ENCODE data around the gene VTI1A.
"Not testable (repeated sequence)": the region's sequence is repeated elsewhere in the genome, so short reads cannot be mapped to it uniquely, and the experiment has no call there.

The VTI1A gene

DNA sequence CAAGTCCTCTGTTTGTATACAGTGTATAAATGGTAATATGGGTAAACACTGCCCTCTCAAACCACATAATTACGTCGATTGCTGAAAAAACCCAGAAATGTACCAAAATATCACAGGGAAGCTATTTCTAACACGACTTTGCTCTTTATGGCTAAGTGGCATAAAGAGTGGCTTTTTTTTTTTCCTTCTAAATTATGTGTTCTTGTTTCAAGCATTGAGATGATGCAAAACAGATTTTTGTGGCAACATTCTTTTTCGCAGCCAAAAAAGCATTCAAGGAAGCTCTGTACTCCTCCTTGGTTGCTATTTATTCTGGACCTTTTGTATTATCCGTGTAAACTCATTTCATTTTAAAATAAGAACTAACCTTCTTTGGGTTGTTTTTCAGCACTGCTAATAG is 138.9 kb downstream of the VTI1A start:
- H3K36me3 ChIP-seq (ENCODE audit: control insufficient read depth, insufficient read depth, low read length) = no peaks in the 10 kb centered on the region
- 89 to 100% methylated on average over 1 of the region's 5 CpGs for WGBS, 2 experiments (ENCODE audit: insufficient coverage in 2 of 2)
- H3K4me1 ChIP-seq (ENCODE audit: control insufficient read depth, insufficient read depth, low read length, poor library complexity, severe bottlenecking) = peaks cover 35% of the 10 kb centered on the region
- no peak overlapping the region for H3K27ac ChIP-seq (ENCODE audit: low read depth, low read length, severe bottlenecking)
- no peaks in the 10 kb centered on the region for H3K9me3 ChIP-seq (ENCODE audit: control insufficient read depth, low read length)
- no peak overlapping the region for H3K4me3 ChIP-seq (ENCODE audit: extremely low read depth, insufficient read depth, low read length, poor library complexity, severe bottlenecking)

DNA sequence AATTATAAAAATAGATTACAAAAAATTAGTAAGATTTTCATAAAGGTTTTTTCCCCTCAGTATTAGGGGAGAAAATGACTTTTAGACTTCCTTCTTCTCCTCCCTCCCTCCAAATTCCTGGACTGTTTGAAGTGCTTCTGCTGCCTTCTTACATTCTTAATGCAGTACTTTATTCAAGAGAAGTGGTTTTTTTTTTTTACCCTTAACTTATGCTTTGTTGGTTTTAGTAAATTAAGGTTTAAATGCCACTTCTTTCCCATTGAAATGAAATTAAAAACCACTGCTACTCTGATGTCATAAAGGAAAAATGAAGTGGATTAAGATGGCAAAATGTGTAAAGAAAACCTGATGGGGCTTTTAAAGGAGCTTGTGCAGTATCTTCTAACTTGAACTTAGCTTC is 140.7 kb downstream of the VTI1A start:
- Histone ChIP-seq H3K9me3 (ENCODE audit: control insufficient read depth, low read length) (no peaks in the 10 kb centered on the region), H3K4me1 (ENCODE audit: control insufficient read depth, insufficient read depth, low read length, poor library complexity, severe bottlenecking) (peaks cover 35% of the 10 kb centered on the region), H3K36me3 (ENCODE audit: control insufficient read depth, insufficient read depth, low read length) (no peaks in the 10 kb centered on the region), H3K4me3 (ENCODE audit: extremely low read depth, insufficient read depth, low read length, poor library complexity, severe bottlenecking) (no peak overlapping the region), H3K27ac (ENCODE audit: low read depth, low read length, severe bottlenecking) (no peak overlapping the region)

- 77 to 80% methylated on average over 2 of the region's 5 CpGs for WGBS, 2 experiments (ENCODE audit: insufficient coverage in 2 of 2)
- Histone ChIP-seq H3K4me1 (ENCODE audit: control insufficient read depth, insufficient read depth, low read length, poor library complexity, severe bottlenecking) (peaks cover 33% of the 10 kb centered on the region), H3K4me3 (ENCODE audit: extremely low read depth, insufficient read depth, low read length, poor library complexity, severe bottlenecking) (no peak overlapping the region), H3K9me3 (ENCODE audit: control insufficient read depth, low read length) (no peaks in the 10 kb centered on the region), H3K27ac (ENCODE audit: low read depth, low read length, severe bottlenecking) (no peak overlapping the region), H3K36me3 (ENCODE audit: control insufficient read depth, insufficient read depth, low read length) (no peaks in the 10 kb centered on the region)
Observed at GRCh38 chr10:112588225-112588990, 141.4 kb downstream of the VTI1A start.

DNA sequence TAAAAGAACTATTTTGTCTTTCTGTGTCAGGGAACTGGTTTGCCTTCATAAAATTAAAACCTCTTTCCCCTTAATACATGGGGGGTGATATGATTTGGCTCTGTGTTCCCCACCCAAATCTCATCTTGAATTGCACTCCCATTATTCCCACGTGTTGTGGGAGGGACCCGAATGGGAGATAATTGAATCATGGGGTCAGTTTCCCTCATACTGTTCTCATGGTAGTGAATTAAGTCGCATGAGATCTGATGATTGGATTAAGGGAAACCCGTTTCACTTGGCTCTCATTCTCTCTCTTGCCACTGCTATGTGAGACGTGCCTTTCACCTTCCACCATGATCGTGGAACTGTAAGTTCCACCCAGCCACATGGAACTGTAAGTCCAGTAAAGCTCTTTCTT is 142.1 kb downstream of the VTI1A start:
- H3K9me3 ChIP-seq (ENCODE audit: control insufficient read depth, low read length) = no peaks in the 10 kb centered on the region
- no peak overlapping the region for H3K4me3 ChIP-seq (ENCODE audit: extremely low read depth, insufficient read depth, low read length, poor library complexity, severe bottlenecking)
- no peaks in the 10 kb centered on the region for H3K36me3 ChIP-seq (ENCODE audit: control insufficient read depth, insufficient read depth, low read length)
- H3K4me1 ChIP-seq (ENCODE audit: control insufficient read depth, insufficient read depth, low read length, poor library complexity, severe bottlenecking) = peaks cover 28% of the 10 kb centered on the region
- H3K27ac ChIP-seq (ENCODE audit: low read depth, low read length, severe bottlenecking) = no peak overlapping the region
- WGBS, 2 experiments (ENCODE audit: insufficient coverage in 2 of 2) = 87 to 100% methylated on average over 2 to 4 of the region's 6 CpGs

- H3K9me3 ChIP-seq (ENCODE audit: control insufficient read depth, low read length); H3K4me3 ChIP-seq (ENCODE audit: extremely low read depth, insufficient read depth, low read length, poor library complexity, severe bottlenecking); H3K36me3 ChIP-seq (ENCODE audit: control insufficient read depth, insufficient read depth, low read length); H3K27ac ChIP-seq (ENCODE audit: low read depth, low read length, severe bottlenecking): not testable (repeated sequence)
- WGBS, 2 experiments (ENCODE audit: insufficient coverage in 2 of 2) = 94 to 99% methylated on average over 7 of the region's 7 CpGs
- H3K4me1 ChIP-seq (ENCODE audit: control insufficient read depth, insufficient read depth, low read length, poor library complexity, severe bottlenecking) = peaks cover 22% of the 10 kb centered on the region
Observed at GRCh38 chr10:112590786-112591185, 143.8 kb downstream of the VTI1A start.

DNA sequence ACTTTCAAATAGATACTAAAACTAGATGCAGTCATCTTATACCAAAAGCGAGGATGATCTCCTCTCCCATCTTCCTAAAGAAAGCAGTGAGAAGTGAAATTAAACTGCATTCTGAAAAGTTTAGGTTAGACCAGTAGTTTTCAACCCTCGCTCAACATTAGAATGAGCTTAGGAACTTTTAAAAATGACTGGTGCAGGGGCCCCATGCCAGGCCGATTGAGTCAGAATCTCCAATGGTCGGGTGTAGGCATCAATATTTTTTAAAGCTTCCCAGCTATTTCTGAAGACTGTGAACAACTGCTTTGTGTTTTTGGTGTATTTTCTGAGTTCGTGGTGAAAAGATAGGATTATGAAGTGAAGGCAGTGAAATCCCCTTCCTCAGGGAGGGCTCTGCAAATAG is 146.0 kb downstream of the VTI1A start:
- Histone ChIP-seq H3K4me1 (ENCODE audit: control insufficient read depth, insufficient read depth, low read length, poor library complexity, severe bottlenecking) (peaks cover 7% of the 10 kb centered on the region), H3K27ac (ENCODE audit: low read depth, low read length, severe bottlenecking) (no peak overlapping the region), H3K4me3 (ENCODE audit: extremely low read depth, insufficient read depth, low read length, poor library complexity, severe bottlenecking) (no peak overlapping the region), H3K36me3 (ENCODE audit: control insufficient read depth, insufficient read depth, low read length) (no peaks in the 10 kb centered on the region), H3K9me3 (ENCODE audit: control insufficient read depth, low read length) (no peaks in the 10 kb centered on the region)
- WGBS, 2 experiments (ENCODE audit: insufficient coverage in 2 of 2) = 80 to 100% methylated on average over 2 to 4 of the region's 5 CpGs

GRCh38 chr10:112601214-112602090 is 154.4 kb downstream of the VTI1A start:
- no peaks in the 10 kb centered on the region for H3K4me1 ChIP-seq (ENCODE audit: control insufficient read depth, insufficient read depth, low read length, poor library complexity, severe bottlenecking)
- no peak overlapping the region for H3K27ac ChIP-seq (ENCODE audit: low read depth, low read length, severe bottlenecking)
- no peaks in the 10 kb centered on the region for H3K36me3 ChIP-seq (ENCODE audit: control insufficient read depth, insufficient read depth, low read length)
- H3K9me3 ChIP-seq (ENCODE audit: control insufficient read depth, low read length) = no peaks in the 10 kb centered on the region
- H3K4me3 ChIP-seq (ENCODE audit: extremely low read depth, insufficient read depth, low read length, poor library complexity, severe bottlenecking) = no peak overlapping the region
- WGBS, 2 experiments (ENCODE audit: insufficient coverage in 2 of 2) = 92 to 100% methylated on average over 2 of the region's 4 CpGs

GRCh38 chr10:112603062-112603461 is 156.0 kb downstream of the VTI1A start:
- Histone ChIP-seq H3K4me1 (ENCODE audit: control insufficient read depth, insufficient read depth, low read length, poor library complexity, severe bottlenecking) (no peaks in the 10 kb centered on the region), H3K27ac (ENCODE audit: low read depth, low read length, severe bottlenecking) (no peak overlapping the region), H3K36me3 (ENCODE audit: control insufficient read depth, insufficient read depth, low read length) (no peaks in the 10 kb centered on the region), H3K9me3 (ENCODE audit: control insufficient read depth, low read length) (no peaks in the 10 kb centered on the region), H3K4me3 (ENCODE audit: extremely low read depth, insufficient read depth, low read length, poor library complexity, severe bottlenecking) (no peak overlapping the region)
- 87 to 100% methylated on average over 2 of the region's 2 CpGs for WGBS, 2 experiments (ENCODE audit: insufficient coverage in 2 of 2)

- 88 to 92% methylated on average over 2 to 4 of the region's 5 CpGs for WGBS, 2 experiments (ENCODE audit: insufficient coverage in 2 of 2)
- no peaks in the 10 kb centered on the region for H3K9me3 ChIP-seq (ENCODE audit: control insufficient read depth, low read length)
- no peaks in the 10 kb centered on the region for H3K36me3 ChIP-seq (ENCODE audit: control insufficient read depth, insufficient read depth, low read length)
Observed at GRCh38 chr10:112605063-112605462, 158.0 kb downstream of the VTI1A start.

DNA sequence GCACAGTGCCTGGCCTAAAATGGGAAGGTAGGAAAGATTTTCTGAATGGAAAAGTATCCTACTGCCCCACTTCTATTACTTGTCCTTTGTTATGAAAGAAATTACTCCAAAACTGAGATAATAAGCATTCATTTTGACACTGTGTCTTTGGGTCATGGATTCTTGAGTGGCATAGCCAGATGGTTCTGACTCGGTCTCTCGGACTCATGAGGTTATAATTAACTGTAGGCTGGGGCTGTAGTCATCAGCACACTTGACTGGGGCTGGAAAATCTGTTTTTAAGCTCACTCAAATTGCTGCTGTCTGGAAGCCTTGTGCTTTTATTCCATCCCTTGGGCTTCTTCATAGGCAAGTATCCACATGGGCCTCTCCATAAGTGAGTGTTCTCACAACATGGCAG is 160.5 kb downstream of the VTI1A start:
- H3K36me3 ChIP-seq (ENCODE audit: control insufficient read depth, insufficient read depth, low read length) = no peaks in the 10 kb centered on the region
- WGBS, 2 experiments (ENCODE audit: insufficient coverage in 2 of 2) = 64 to 88% methylated on average over 2 of the region's 2 CpGs
- H3K27ac ChIP-seq (ENCODE audit: low read depth, low read length, severe bottlenecking) = no peak overlapping the region

More at GRCh38 chr10:112605063-112605462, 158.0 kb downstream of the VTI1A start:
- no peak overlapping the region for H3K4me3 ChIP-seq (ENCODE audit: extremely low read depth, insufficient read depth, low read length, poor library complexity, severe bottlenecking)
- no peak overlapping the region for H3K27ac ChIP-seq (ENCODE audit: low read depth, low read length, severe bottlenecking)
- no peaks in the 10 kb centered on the region for H3K4me1 ChIP-seq (ENCODE audit: control insufficient read depth, insufficient read depth, low read length, poor library complexity, severe bottlenecking)

DNA sequence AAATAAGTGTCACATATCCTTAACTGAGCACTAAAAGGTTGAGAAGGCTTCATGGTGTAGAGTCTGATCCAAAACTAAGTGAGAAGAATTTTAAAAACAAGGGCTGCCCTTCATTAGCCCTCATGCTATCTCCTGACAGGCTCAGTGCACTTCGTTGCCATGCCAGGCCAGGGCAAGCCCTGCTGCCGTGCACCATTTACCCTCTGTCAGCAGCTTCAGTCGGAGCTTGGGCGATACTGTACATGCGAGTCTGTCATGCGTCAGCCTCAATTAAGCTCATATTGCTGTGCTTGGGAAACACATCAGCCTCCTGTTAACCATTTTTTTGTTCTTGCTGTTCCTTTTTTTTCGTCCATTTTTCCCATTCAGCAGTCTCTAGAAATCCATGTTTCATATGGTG is 166.6 kb downstream of the VTI1A start:
- H3K9me3 ChIP-seq (ENCODE audit: control insufficient read depth, low read length) = peaks cover 4% of the 10 kb centered on the region
- no peak overlapping the region for H3K27ac ChIP-seq (ENCODE audit: low read depth, low read length, severe bottlenecking)
- H3K4me3 ChIP-seq (ENCODE audit: extremely low read depth, insufficient read depth, low read length, poor library complexity, severe bottlenecking) = no peak overlapping the region
- 91 to 100% methylated on average over 6 of the region's 7 CpGs for WGBS, 2 experiments (ENCODE audit: insufficient coverage in 2 of 2)
- H3K36me3 ChIP-seq (ENCODE audit: control insufficient read depth, insufficient read depth, low read length) = no peaks in the 10 kb centered on the region
- no peaks in the 10 kb centered on the region for H3K4me1 ChIP-seq (ENCODE audit: control insufficient read depth, insufficient read depth, low read length, poor library complexity, severe bottlenecking)

More for the DNA sequence above, 160.5 kb downstream of the VTI1A start:
- no peak overlapping the region for H3K4me3 ChIP-seq (ENCODE audit: extremely low read depth, insufficient read depth, low read length, poor library complexity, severe bottlenecking)
- H3K9me3 ChIP-seq (ENCODE audit: control insufficient read depth, low read length) = no peaks in the 10 kb centered on the region
- no peaks in the 10 kb centered on the region for H3K4me1 ChIP-seq (ENCODE audit: control insufficient read depth, insufficient read depth, low read length, poor library complexity, severe bottlenecking)

Measured in mesodermal cell (in vitro differentiated cells).